Suprapubic skin (tissue), 4 donors: ENCODE results near the gene GJA3. TPM values are rescaled to one million over a fixed set of nuclear protein-coding genes. Genes with fewer than 3 reads are reported as not detected.

Source experiments
- DNase-seq, 2 donors: peaks; one replicate each; pipeline ENCODE4 v3.0.0-alpha.2; 2019; ENCODE audit warnings: low spot score in 2 of 2
- H3K27ac ChIP-seq: fragments of 200-600 bp; sonication (generic); one replicate; pipeline ENCODE4 v1.5.1; 2019
- H3K27me3 ChIP-seq: fragments of 200-600 bp; sonication (generic); one replicate; pipeline ENCODE4 v1.5.1; 2019
- H3K36me3 ChIP-seq: fragments of 200-600 bp; sonication (generic); one replicate; pipeline ENCODE4 v1.5.1; 2019
- H3K4me1 ChIP-seq: fragments of 200-600 bp; sonication (generic); one replicate; pipeline ENCODE4 v1.5.1; 2019
- H3K4me3 ChIP-seq: fragments of 200-600 bp; sonication (generic); one replicate; pipeline ENCODE4 v1.5.1; 2019; ENCODE audit warnings: mild to moderate bottlenecking
- H3K9me3 ChIP-seq: fragments of 200-600 bp; sonication (generic); one replicate; pipeline ENCODE4 v1.5.1; 2019
- CTCF ChIP-seq, 2 donors: fragments of 200-600 bp in 1 of 2; fragments of 450-650 bp in 1 of 2; sonication (generic) in 1 of 2; IDR thresholded peaks; one replicate each; pipeline ENCODE4 v1.5.1; 2016 to 2019; ENCODE audit warnings: antibody characterized with exemption in 2 of 2, mild to moderate bottlenecking in 1 of 2, moderate library complexity in 1 of 2
- EP300 ChIP-seq: sonication (generic); formaldehyde crosslinking; IDR thresholded peaks from one replicate; pipeline ENCODE4 v1.6.1; 2017; ENCODE audit warnings: antibody characterized with exemption
- POLR2A ChIP-seq, 2 donors: fragments of 450-650 bp; IDR thresholded peaks; one replicate each; pipeline ENCODE4 v1.6.1; 2017; ENCODE audit warnings: antibody characterized with exemption in 2 of 2, mild to moderate bottlenecking in 2 of 2, moderate library complexity in 2 of 2
- POLR2AphosphoS5 ChIP-seq, 3 donors: sonication (generic); formaldehyde crosslinking; IDR thresholded peaks; one replicate each; pipeline ENCODE4 v1.6.1; 2017; ENCODE audit warnings: antibody characterized with exemption in 3 of 3
- WGBS: methylation state at CpG from one replicate; pipeline ENCODE4 v1.1.5; 2018; 5-methylcytosine and 5-hydroxymethylcytosine counted together
- total RNA-seq, 4 donors: library from RNA; depleted of rRNA; stranded (reverse); fragments of >200 nt; gene quantifications; one replicate each; pipeline ENCODE4 v1.1.0, GENCODE V29; 2016

Gene GJA3
- total RNA-seq, 4 donors from 2014 or later: 0.25 to 0.94 (median 0.30) TPM; not detected in 1

- Histone ChIP-seq H3K27ac (peak overlapping the region; percentile 46), H3K27me3 (peaks cover 33% of the 10 kb centered on the region), H3K36me3 (no peaks in the 10 kb centered on the region), H3K4me1 (peaks cover 37% of the 10 kb centered on the region), H3K4me3 (peak overlapping the region; percentile 61), H3K9me3 (no peaks in the 10 kb centered on the region)
- TF ChIP-seq POLR2A (IDR thresholded peaks at IDR 0.05) (no peak), EP300 (no peak), POLR2AphosphoS5 (IDR thresholded peaks at IDR 0.05) (no peak), CTCF (IDR thresholded peaks at IDR 0.05) (no peak)
- WGBS: 0% methylated on average over 26 of the region's 73 CpGs
- DNase-seq: no peak
Measured at GRCh38 chr13:20192158-20192835, 31.4 kb upstream of the GJA3 start.

GRCh38 chr13:20191311-20192157 is 30.7 kb upstream of the GJA3 start:
- peak overlapping the region; percentile 46 for H3K27ac ChIP-seq
- DNase-seq: no peak
- H3K36me3 ChIP-seq: no peaks in the 10 kb centered on the region
- H3K9me3 ChIP-seq: no peaks in the 10 kb centered on the region
- peaks cover 32% of the 10 kb centered on the region for H3K4me1 ChIP-seq
- WGBS: 44% methylated on average over 20 of the region's 24 CpGs
- H3K27me3 ChIP-seq: peaks cover 33% of the 10 kb centered on the region
- peak overlapping the region; percentile 61 for H3K4me3 ChIP-seq
- no peak for TF ChIP-seq POLR2AphosphoS5 (IDR thresholded peaks at IDR 0.05)
- no peak for TF ChIP-seq CTCF (IDR thresholded peaks at IDR 0.05)
- no peak for TF ChIP-seq POLR2A (IDR thresholded peaks at IDR 0.05)
- TF ChIP-seq EP300: no peak

GRCh38 chr13:20190481-20191310 is 29.8 kb upstream of the GJA3 start:
- no peaks in the 10 kb centered on the region for H3K36me3 ChIP-seq
- H3K9me3 ChIP-seq: no peaks in the 10 kb centered on the region
- H3K27me3 ChIP-seq: peaks cover 33% of the 10 kb centered on the region
- H3K4me1 ChIP-seq: peaks cover 32% of the 10 kb centered on the region
- peak overlapping the region; percentile 61 for H3K4me3 ChIP-seq
- no peak for DNase-seq
- TF ChIP-seq POLR2AphosphoS5 (IDR thresholded peaks at IDR 0.05): no peak
- no peak for TF ChIP-seq EP300
- no peak for TF ChIP-seq CTCF (IDR thresholded peaks at IDR 0.05)
- no peak for TF ChIP-seq POLR2A (IDR thresholded peaks at IDR 0.05)
- 89% methylated on average over 16 of the region's 16 CpGs for WGBS
- peak overlapping the region; percentile 19 for H3K27ac ChIP-seq

- Histone ChIP-seq H3K9me3 (no peaks in the 10 kb centered on the region), H3K27ac (no peak overlapping the region), H3K36me3 (no peaks in the 10 kb centered on the region), H3K4me1 (peaks cover 32% of the 10 kb centered on the region), H3K27me3 (peaks cover 33% of the 10 kb centered on the region), H3K4me3 (peak overlapping the region; percentile 0)
- TF ChIP-seq CTCF (IDR thresholded peaks at IDR 0.05) (no peak), POLR2AphosphoS5 (IDR thresholded peaks at IDR 0.05) (no peak), EP300 (no peak), POLR2A (IDR thresholded peaks at IDR 0.05) (no peak)
- WGBS: 80% methylated on average over 5 of the region's 5 CpGs
- no peak for DNase-seq
Measured at GRCh38 chr13:20190076-20190475, 29.2 kb upstream of the GJA3 start.
